Measurements from ENCODE around the gene KCMF1.

Gene KCMF1

DNA sequence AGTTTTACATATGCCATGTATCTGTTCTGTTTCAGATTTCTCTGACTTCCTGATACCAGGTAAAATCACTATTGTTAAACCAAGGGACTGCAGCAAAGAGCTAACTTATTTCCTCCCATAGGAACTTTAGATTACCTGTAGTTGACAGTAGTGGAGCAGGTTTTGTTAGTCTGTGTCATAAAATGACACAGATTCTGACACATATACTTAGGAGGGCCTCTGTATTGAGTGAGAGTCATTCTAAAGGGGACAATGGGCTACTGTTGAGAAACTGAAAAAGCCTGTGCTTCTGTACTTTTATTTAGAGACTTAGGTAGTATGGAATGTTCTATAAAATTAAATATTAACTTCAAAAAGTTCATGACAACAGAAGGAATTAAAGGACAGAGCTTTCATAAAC is 48.2 kb downstream of the KCMF1 start:
- no peaks in the 10 kb centered on the region for H3K27me3 ChIP-seq (ENCODE audit: control insufficient read depth, insufficient read depth, low read length)
- no peaks in the 10 kb centered on the region for H3K9me3 ChIP-seq (ENCODE audit: control insufficient read depth, low read length)
- no peaks in the 10 kb centered on the region for H3K36me3 ChIP-seq (ENCODE audit: control insufficient read depth, insufficient read depth, low read length)
- H3K4me3 ChIP-seq (ENCODE audit: low read length), result no peak overlapping the region
- peaks cover 11% of the 10 kb centered on the region for H3K4me1 ChIP-seq (ENCODE audit: control insufficient read depth, insufficient read depth, low read length)
- no peak overlapping the region for H3K9ac ChIP-seq (ENCODE audit: low read length)

DNA sequence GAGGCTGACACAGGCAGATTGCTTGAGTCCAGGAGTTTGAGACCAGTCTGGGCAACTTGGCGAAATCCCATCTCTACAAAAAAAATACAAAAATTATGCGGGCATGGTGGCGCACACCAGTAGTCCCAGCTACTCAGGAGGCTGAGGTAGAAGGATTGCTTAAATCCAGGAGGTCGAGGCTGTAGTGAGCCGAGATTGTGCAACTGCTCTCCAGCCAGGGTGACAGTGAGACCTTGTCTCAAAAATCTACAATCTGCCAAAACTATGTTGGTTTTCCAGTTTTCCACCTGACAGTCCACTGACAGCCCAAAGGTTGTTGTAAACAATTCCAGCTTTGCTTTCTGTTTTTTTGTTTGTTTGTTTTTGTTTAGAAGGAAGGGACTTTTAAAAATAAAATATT is 51.3 kb downstream of the KCMF1 start:
- Histone ChIP-seq H3K27me3 (ENCODE audit: control insufficient read depth, insufficient read depth, low read length) (no peaks in the 10 kb centered on the region), H3K4me3 (ENCODE audit: low read length) (no peak overlapping the region)

DNA sequence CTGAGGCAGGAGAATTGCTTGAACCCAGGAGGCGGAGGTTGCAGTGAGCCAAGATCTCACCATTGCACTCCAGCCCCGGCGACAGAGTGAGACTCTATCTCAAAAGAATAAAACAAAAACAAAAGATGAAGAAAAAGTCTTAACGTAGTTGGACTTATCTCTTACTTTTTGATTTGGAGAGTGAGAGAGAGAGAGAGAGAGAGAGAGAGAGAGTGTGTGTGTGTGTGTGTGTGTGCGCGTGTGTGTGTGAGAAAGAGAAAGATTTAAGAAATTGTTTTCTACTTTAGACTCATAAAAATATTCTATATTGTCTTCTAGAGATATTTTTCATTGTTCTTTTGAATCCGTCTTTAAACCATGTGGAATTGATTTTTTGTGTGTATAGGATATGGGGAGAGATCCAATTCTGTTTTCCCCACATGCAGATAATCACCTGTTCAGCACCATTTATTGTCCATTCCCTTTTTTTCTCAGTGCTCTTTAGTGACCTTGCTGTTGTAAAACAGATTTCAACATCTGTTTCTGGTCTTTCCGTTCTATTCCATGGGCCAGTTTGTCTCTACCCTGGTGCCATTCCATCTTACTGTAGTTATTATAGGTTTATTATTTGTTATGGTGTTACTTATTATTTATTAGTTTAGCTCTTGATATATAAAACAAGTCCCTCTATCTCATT is 53.5 kb downstream of the KCMF1 start:
- Histone ChIP-seq H3K4me3 (ENCODE audit: low read length) (no peak overlapping the region), H3K9ac (ENCODE audit: low read length) (no peak overlapping the region), H3K36me3 (ENCODE audit: control insufficient read depth, insufficient read depth, low read length) (no peaks in the 10 kb centered on the region), H3K4me1 (ENCODE audit: control insufficient read depth, insufficient read depth, low read length) (no peaks in the 10 kb centered on the region), H3K27me3 (ENCODE audit: control insufficient read depth, insufficient read depth, low read length) (no peaks in the 10 kb centered on the region), H3K9me3 (ENCODE audit: control insufficient read depth, low read length) (no peaks in the 10 kb centered on the region)

More for the DNA sequence above, 51.3 kb downstream of the KCMF1 start:
- H3K9me3 ChIP-seq (ENCODE audit: control insufficient read depth, low read length), result no peaks in the 10 kb centered on the region
- no peak overlapping the region for H3K9ac ChIP-seq (ENCODE audit: low read length)
- no peaks in the 10 kb centered on the region for H3K4me1 ChIP-seq (ENCODE audit: control insufficient read depth, insufficient read depth, low read length)
- no peaks in the 10 kb centered on the region for H3K36me3 ChIP-seq (ENCODE audit: control insufficient read depth, insufficient read depth, low read length)

DNA sequence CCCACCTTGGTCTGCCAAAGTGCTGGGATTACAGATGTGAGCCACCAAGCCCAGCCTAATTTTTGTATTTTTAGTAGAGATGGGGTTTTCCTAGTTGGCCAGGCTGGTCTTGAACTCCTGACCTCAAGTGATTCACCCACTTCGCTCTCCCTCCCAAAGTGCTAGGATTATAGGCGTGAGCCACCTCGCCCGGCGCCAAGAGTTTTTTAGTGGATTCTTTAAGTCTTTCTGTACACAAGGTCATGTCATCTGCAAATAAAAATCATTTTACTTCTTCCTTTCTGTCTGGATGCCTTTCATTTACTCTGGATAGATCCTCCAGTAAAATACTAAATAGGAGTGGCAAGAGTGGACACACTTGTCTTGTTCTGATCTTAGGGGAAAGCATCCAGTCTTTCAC is 61.7 kb downstream of the KCMF1 start:
- H3K36me3 ChIP-seq (ENCODE audit: control insufficient read depth, insufficient read depth, low read length), result peaks cover 7% of the 10 kb centered on the region
- no peaks in the 10 kb centered on the region for H3K27me3 ChIP-seq (ENCODE audit: control insufficient read depth, insufficient read depth, low read length)

DNA sequence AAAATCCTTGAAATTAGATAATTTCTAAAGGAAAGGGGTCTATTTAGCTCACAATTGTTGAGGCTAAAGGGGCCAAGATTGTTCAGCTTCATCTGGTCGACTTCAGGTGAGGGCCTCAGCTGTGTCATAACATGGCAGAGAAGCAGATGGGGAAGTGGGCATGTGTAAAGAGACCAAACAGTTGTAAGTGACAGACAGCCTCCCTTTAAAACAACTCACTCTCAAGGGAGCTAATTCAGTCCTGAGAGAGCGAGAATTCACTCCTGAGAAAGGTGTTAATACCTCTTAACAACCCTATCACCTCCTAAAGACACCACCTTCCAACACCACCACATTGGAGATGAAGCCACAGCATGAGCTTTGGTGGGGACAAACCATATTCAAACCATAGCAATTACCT is 62.4 kb downstream of the KCMF1 start:
- H3K27me3 ChIP-seq (ENCODE audit: control insufficient read depth, insufficient read depth, low read length), result no peaks in the 10 kb centered on the region
- no peaks in the 10 kb centered on the region for H3K9me3 ChIP-seq (ENCODE audit: control insufficient read depth, low read length)
- H3K9ac ChIP-seq (ENCODE audit: low read length), result no peak overlapping the region
- H3K4me3 ChIP-seq (ENCODE audit: low read length), result no peak overlapping the region
- H3K36me3 ChIP-seq (ENCODE audit: control insufficient read depth, insufficient read depth, low read length), result peaks cover 7% of the 10 kb centered on the region
- no peaks in the 10 kb centered on the region for H3K4me1 ChIP-seq (ENCODE audit: control insufficient read depth, insufficient read depth, low read length)

More for the DNA sequence above, 61.7 kb downstream of the KCMF1 start:
- Histone ChIP-seq H3K4me3 (ENCODE audit: low read length) (no peak overlapping the region), H3K9ac (ENCODE audit: low read length) (no peak overlapping the region), H3K9me3 (ENCODE audit: control insufficient read depth, low read length) (no peaks in the 10 kb centered on the region), H3K4me1 (ENCODE audit: control insufficient read depth, insufficient read depth, low read length) (no peaks in the 10 kb centered on the region)

DNA sequence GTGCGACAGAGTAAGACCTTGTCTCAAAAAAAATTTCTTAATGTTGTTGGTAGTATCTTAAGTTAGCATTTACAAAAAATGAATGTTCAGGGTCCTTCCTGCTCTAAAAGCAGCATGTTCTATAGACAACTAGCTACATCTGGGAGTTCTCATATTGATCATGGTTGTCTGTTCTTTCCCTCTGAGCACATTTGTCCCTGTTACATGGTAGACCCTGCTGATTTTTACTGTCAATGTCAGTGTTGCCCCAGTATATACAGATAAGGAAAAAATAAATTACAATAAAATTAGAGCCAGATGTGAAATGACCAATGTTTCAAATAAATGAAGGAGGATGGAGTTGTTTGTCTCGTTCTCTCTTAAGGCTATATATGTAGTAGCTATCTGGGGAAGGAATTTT is 63.2 kb downstream of the KCMF1 start:
- Histone ChIP-seq H3K27me3 (ENCODE audit: control insufficient read depth, insufficient read depth, low read length) (no peaks in the 10 kb centered on the region), H3K9me3 (ENCODE audit: control insufficient read depth, low read length) (no peaks in the 10 kb centered on the region), H3K9ac (ENCODE audit: low read length) (no peak overlapping the region), H3K36me3 (ENCODE audit: control insufficient read depth, insufficient read depth, low read length) (peaks cover 7% of the 10 kb centered on the region), H3K4me1 (ENCODE audit: control insufficient read depth, insufficient read depth, low read length) (no peaks in the 10 kb centered on the region), H3K4me3 (ENCODE audit: low read length) (no peak overlapping the region)

DNA sequence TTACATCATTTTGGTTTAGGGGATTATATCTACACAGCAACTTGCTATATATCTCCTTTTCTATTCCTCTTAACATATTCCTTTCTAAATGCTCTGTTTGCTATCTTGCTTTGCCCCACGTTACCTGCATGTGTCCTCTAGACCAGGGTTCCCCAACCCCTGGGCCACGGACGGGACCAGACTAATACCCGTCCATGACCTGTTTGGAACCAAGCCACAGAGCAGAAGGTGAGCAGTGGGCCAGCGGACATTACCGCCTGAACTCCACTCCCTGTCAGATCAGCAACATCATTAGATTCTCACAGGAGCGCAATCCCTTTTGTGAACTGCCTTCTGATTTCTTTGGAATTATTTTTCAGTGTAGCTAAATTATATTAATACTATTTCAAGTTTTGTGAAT is 66.7 kb downstream of the KCMF1 start:
- Histone ChIP-seq H3K4me1 (ENCODE audit: control insufficient read depth, insufficient read depth, low read length) (no peaks in the 10 kb centered on the region), H3K27me3 (ENCODE audit: control insufficient read depth, insufficient read depth, low read length) (no peaks in the 10 kb centered on the region), H3K4me3 (ENCODE audit: low read length) (no peak overlapping the region), H3K9ac (ENCODE audit: low read length) (no peak overlapping the region), H3K9me3 (ENCODE audit: control insufficient read depth, low read length) (no peaks in the 10 kb centered on the region), H3K36me3 (ENCODE audit: control insufficient read depth, insufficient read depth, low read length) (peaks cover 7% of the 10 kb centered on the region)

DNA sequence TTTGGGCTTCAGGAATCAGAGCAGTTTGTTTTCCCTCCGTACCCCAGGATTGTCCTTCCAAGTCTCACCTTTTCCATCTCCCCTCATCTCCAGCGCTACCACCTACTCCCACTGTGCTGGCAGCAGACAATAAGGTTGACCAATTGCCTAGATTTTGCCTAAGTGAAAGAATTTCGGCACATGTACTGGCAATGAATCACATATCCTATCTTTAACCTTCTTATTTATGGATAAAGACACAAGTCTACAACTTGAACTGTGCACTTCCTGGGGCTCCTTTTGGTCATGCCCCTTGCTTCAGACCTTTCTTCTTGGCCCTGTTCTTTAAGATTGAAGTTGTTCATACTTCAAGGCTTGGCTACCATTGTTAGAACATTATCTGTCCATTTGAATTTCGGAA is 71.4 kb downstream of the KCMF1 start:
- no peak overlapping the region for H3K9ac ChIP-seq (ENCODE audit: low read length)
- no peaks in the 10 kb centered on the region for H3K27me3 ChIP-seq (ENCODE audit: control insufficient read depth, insufficient read depth, low read length)
- H3K4me3 ChIP-seq (ENCODE audit: low read length), result no peak overlapping the region
- H3K9me3 ChIP-seq (ENCODE audit: control insufficient read depth, low read length), result no peaks in the 10 kb centered on the region
- H3K36me3 ChIP-seq (ENCODE audit: control insufficient read depth, insufficient read depth, low read length), result peaks cover 9% of the 10 kb centered on the region
- H3K4me1 ChIP-seq (ENCODE audit: control insufficient read depth, insufficient read depth, low read length), result no peaks in the 10 kb centered on the region

DNA sequence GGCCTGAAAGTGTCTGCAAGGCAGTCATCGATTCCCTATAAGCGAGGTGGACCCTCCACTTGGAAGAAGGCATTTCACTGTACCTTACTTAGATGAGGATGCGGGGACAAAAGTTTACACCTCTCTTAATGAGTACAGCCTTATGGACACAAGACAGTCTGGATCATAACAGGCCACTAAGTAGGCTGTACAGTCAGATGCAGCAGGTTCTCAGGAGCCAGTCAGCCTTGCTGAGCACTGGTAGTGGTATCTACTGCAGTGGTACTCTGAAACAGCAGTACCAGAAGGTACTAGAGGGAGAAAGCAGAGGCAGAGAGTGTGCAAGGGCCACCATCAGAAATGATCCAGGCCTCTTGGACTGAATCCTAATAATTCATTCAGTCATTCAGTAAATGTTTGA is 77.6 kb downstream of the KCMF1 start:
- Histone ChIP-seq H3K4me1 (ENCODE audit: control insufficient read depth, insufficient read depth, low read length) (peaks cover 10% of the 10 kb centered on the region), H3K27me3 (ENCODE audit: control insufficient read depth, insufficient read depth, low read length) (no peaks in the 10 kb centered on the region), H3K9ac (ENCODE audit: low read length) (no peak overlapping the region), H3K9me3 (ENCODE audit: control insufficient read depth, low read length) (no peaks in the 10 kb centered on the region), H3K4me3 (ENCODE audit: low read length) (no peak overlapping the region), H3K36me3 (ENCODE audit: control insufficient read depth, insufficient read depth, low read length) (peaks cover 9% of the 10 kb centered on the region)

DNA sequence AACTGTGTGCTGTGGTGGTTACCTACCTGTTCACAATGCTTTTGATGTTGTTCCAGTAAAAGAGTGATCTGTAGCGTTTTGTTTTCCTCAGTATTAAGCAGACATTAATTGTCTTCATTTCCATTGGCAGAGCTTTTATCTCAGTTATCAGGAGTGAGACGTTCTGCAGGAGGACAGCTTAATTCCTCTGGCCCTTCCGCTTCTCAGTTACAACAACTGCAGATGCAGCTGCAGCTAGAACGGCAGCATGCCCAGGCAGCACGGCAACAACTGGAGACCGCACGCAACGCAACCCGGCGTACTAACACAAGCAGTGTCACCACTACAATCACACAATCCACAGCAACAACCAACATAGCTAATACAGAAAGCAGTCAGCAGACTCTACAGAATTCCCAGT is 78.3 kb downstream of the KCMF1 start:
- H3K36me3 ChIP-seq (ENCODE audit: control insufficient read depth, insufficient read depth, low read length), result peaks cover 9% of the 10 kb centered on the region

DNA sequence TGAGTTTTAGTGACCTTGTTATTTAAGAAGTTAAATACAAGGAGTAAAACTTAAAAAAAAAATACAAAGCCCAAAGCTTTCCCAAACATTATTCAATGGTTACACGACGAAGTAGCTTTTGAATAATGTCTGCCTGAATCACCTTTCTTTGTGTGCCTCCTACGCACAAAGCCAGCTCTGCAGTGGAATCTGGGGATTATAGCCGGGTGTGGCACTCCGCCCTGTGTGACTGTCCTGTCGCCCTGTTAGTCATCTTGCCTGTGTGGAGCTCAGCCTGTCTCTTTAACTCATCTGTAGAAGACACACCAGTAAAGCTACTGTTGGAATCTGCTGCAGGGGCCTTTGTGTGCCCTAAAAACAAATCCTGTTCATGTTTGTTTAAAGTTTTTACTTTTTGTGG is 82.8 kb downstream of the KCMF1 start:
- Histone ChIP-seq H3K9me3 (ENCODE audit: control insufficient read depth, low read length) (no peaks in the 10 kb centered on the region), H3K27me3 (ENCODE audit: control insufficient read depth, insufficient read depth, low read length) (no peaks in the 10 kb centered on the region), H3K4me1 (ENCODE audit: control insufficient read depth, insufficient read depth, low read length) (no peaks in the 10 kb centered on the region), H3K4me3 (ENCODE audit: low read length) (no peak overlapping the region), H3K36me3 (ENCODE audit: control insufficient read depth, insufficient read depth, low read length) (no peaks in the 10 kb centered on the region), H3K9ac (ENCODE audit: low read length) (no peak overlapping the region)

More for the DNA sequence above, 78.3 kb downstream of the KCMF1 start:
- Histone ChIP-seq H3K4me3 (ENCODE audit: low read length) (no peak overlapping the region), H3K9ac (ENCODE audit: low read length) (no peak overlapping the region), H3K9me3 (ENCODE audit: control insufficient read depth, low read length) (no peaks in the 10 kb centered on the region), H3K27me3 (ENCODE audit: control insufficient read depth, insufficient read depth, low read length) (no peaks in the 10 kb centered on the region), H3K4me1 (ENCODE audit: control insufficient read depth, insufficient read depth, low read length) (peaks cover 10% of the 10 kb centered on the region)

DNA sequence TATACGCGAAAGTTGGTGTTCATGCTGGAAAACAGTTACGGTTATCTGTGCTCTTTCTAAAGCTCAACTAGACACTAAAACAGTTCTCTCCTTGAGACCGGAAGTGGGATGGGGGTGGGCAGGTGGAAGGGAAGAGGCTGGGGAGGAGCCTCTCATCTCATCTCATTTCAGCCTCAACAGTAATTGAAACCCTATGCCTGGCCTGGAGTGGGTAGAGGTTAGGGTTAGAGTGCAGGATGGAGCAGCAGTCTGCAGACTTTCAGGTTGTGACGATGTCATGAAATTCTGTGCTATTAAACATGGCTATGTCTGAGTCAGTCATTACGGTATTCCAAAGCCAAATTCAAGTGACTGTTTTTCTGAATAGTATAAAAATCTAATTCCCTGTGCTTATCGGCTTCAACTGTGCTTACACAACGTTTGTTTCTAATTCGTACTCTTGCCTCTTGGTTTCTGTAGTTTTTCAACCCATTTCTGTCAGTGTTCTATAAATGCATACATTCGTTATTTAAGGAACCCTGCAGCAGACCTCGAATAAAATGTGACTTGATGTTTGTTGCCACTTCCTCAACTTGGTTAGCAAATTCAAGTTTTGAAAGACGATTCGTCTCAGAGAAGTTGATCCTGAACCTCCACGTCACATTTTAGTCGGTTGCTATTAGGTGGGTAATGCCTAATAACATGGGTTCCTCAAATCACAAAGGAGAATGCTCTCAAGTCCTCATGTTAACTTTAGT is 86.4 kb downstream of the KCMF1 start:
- Histone ChIP-seq H3K36me3 (ENCODE audit: control insufficient read depth, insufficient read depth, low read length) (no peaks in the 10 kb centered on the region), H3K9me3 (ENCODE audit: control insufficient read depth, low read length) (no peaks in the 10 kb centered on the region), H3K9ac (ENCODE audit: low read length) (no peak overlapping the region), H3K4me1 (ENCODE audit: control insufficient read depth, insufficient read depth, low read length) (no peaks in the 10 kb centered on the region), H3K27me3 (ENCODE audit: control insufficient read depth, insufficient read depth, low read length) (peaks cover 4% of the 10 kb centered on the region), H3K4me3 (ENCODE audit: low read length) (no peak overlapping the region)
